Lower lobe of right lung (tissue), 2 donors: Measurements from ENCODE around the gene VPS52. TPM values are rescaled to one million over a fixed set of nuclear protein-coding genes. Genes with fewer than 3 reads are reported as not detected.

Source experiments
- ATAC-seq, 2 donors: fragments of 200-7000 bp; cut with Tn5 transposase; one replicate each; pipeline ENCODE4 v1.9.1; 2020 to 2022; ENCODE audit warnings: mild to moderate bottlenecking in 2 of 2, moderate library complexity in 2 of 2
- DNase-seq: peaks from one replicate; pipeline ENCODE4 v3.0.0-alpha.2; 2020
- H3K27ac ChIP-seq: fragments of 200-600 bp; one replicate; pipeline ENCODE4 v1.8.0; 2022
- H3K27me3 ChIP-seq: fragments of 200-600 bp; one replicate; pipeline ENCODE4 v1.8.0; 2022; ENCODE audit warnings: low read depth
- H3K36me3 ChIP-seq: fragments of 200-600 bp; one replicate; pipeline ENCODE4 v1.8.0; 2022; ENCODE audit warnings: mild to moderate bottlenecking
- H3K4me1 ChIP-seq: fragments of 200-600 bp; one replicate; pipeline ENCODE4 v1.8.0; 2022
- H3K4me3 ChIP-seq: fragments of 200-600 bp; one replicate; pipeline ENCODE4 v1.8.0; 2022; ENCODE audit warnings: mild to moderate bottlenecking
- H3K9me3 ChIP-seq: fragments of 200-600 bp; one replicate; pipeline ENCODE4 v1.8.0; 2022
- intact Hi-C: fragments of 100-400 bp; cut with DNase I; formaldehyde crosslinking; loops from one replicate; pipeline ENCODE4 v1.11.0; 2022
- total RNA-seq: library from RNA; stranded (reverse); fragmentation: NEBNext Ultra II Directional; extraction: Animal tissue kit (Norgen Biotek cat#: 25700); gene quantifications from one replicate; pipeline ENCODE4 v1.2.1, GENCODE V29; 2021
- TF ChIP-seq, protein P1 (sequence below): fragments of 200-600 bp; IDR thresholded peaks from one replicate; pipeline ENCODE4 v1.8.0; 2022; ENCODE audit warnings: antibody characterized with exemption, mild to moderate bottlenecking
- donor health status: DM: no; HTN: yes; CAD: no; lungs with severe emphysema.

VPS52 gene
- total RNA-seq, 1 donor from 2014 or later, result 59.7 TPM

GRCh38 chr6:33318426-33319073 lies 46.9 kb upstream of the VPS52 start:
- Histone ChIP-seq H3K9me3 (no peaks in the 10 kb centered on the region), H3K4me3 (peak overlapping the region; percentile 64), H3K27me3 (no peaks in the 10 kb centered on the region), H3K27ac (peak overlapping the region; percentile 84), H3K4me1 (peaks cover 69% of the 10 kb centered on the region), H3K36me3 (peaks cover 33% of the 10 kb centered on the region)
- TF ChIP-seq, protein P1, sequence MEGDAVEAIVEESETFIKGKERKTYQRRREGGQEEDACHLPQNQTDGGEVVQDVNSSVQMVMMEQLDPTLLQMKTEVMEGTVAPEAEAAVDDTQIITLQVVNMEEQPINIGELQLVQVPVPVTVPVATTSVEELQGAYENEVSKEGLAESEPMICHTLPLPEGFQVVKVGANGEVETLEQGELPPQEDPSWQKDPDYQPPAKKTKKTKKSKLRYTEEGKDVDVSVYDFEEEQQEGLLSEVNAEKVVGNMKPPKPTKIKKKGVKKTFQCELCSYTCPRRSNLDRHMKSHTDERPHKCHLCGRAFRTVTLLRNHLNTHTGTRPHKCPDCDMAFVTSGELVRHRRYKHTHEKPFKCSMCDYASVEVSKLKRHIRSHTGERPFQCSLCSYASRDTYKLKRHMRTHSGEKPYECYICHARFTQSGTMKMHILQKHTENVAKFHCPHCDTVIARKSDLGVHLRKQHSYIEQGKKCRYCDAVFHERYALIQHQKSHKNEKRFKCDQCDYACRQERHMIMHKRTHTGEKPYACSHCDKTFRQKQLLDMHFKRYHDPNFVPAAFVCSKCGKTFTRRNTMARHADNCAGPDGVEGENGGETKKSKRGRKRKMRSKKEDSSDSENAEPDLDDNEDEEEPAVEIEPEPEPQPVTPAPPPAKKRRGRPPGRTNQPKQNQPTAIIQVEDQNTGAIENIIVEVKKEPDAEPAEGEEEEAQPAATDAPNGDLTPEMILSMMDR, result no peak
- ATAC-seq (no peak), DNase-seq (no peak)
- intact Hi-C loops, result no loop called here

DNA sequence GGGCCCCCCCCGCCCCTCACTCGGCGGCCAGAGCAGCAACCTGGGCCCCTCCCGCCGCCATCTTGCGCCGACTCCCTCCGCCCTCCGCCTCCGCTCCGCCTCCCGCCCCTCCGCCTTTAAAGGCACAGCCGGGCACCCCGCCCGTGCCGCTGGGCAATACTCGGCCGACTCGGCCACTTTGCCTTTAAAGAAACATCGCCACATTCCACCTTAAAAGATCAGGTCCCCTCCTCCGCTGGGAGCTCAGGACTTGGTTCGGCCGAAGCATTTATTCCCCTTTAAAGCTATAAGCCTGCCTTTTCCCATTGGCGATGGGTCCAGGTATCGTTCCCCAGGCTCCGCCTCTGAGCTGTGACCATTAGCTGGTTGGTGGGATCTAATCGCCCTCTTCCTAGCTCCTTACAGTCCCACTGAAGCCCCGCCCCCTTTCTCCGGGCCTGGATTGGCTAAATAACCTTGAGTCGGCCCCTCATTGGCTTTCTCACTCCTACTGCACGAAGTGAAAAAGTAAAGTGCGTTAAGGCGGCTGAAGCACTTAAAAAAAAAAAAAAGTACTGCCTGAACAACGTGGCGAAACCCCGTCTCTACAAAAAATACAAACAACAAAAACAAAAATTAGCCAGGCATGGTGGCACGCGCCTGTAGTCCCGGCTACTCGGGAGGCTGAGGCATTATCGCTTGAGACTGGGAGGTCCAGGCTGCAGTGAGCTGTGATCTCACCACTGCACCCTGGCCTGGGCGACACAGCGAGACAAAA lies 46.2 kb upstream of the VPS52 start, which contains the start of gene ZBTB22:
Gene ZBTB22 (minus strand): TSS at position 76 of the 757 bp plus-strand sequence. CDS start 828 bp downstream, outside the sequence.
- Histone ChIP-seq H3K36me3 (peaks cover 33% of the 10 kb centered on the region), H3K27me3 (no peaks in the 10 kb centered on the region), H3K4me1 (peaks cover 68% of the 10 kb centered on the region), H3K4me3 (peak within 1 kb of the TSS; percentile 64), H3K27ac (peak within 1 kb of the TSS; percentile 84), H3K9me3 (no peaks in the 10 kb centered on the region)
- ATAC-seq, result peak; percentile 80 to 86
- peak; percentile 100 for DNase-seq
- intact Hi-C loops, result no loop called here
- TF ChIP-seq, protein P1, result no peak

DNA sequence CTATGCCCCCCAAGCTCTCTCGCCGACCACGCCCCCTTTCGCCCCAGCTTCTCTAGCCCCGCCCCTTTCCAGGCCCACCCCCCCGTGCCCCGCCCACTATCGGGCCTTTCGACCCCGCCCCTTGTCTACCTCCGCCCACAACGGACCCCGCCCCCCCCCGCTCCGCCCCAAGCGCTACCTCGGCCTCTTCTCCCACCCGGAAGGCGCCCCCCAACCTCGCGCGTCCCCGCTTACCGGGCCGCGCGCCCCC lies 45.7 kb upstream of the VPS52 start:
- Histone ChIP-seq H3K27ac (peak overlapping the region; percentile 84), H3K4me3 (peak overlapping the region; percentile 64), H3K36me3 (peaks cover 33% of the 10 kb centered on the region), H3K27me3 (no peaks in the 10 kb centered on the region), H3K9me3 (no peaks in the 10 kb centered on the region), H3K4me1 (peaks cover 70% of the 10 kb centered on the region)
- intact Hi-C loops, result no loop called here
- DNase-seq (no peak), ATAC-seq (peak; percentile 1 to 4)
- TF ChIP-seq, protein P1, result no peak

- Histone ChIP-seq H3K36me3 (peaks cover 33% of the 10 kb centered on the region), H3K27me3 (no peaks in the 10 kb centered on the region), H3K27ac (peak overlapping the region; percentile 24), H3K4me3 (peak overlapping the region; percentile 64), H3K9me3 (no peaks in the 10 kb centered on the region), H3K4me1 (peaks cover 70% of the 10 kb centered on the region)
- DNase-seq, result no peak
- intact Hi-C loops, result no loop called here
- TF ChIP-seq, protein P1, result no peak
- no peak for ATAC-seq
Observed at GRCh38 chr6:33316603-33317418, 45.1 kb upstream of the VPS52 start.

- H3K9me3 ChIP-seq, result no peaks in the 10 kb centered on the region
- H3K4me3 ChIP-seq, result no peak overlapping the region
- H3K27me3 ChIP-seq, result no peaks in the 10 kb centered on the region
- no peak for ATAC-seq
- TF ChIP-seq, protein P1, result no peak
- peaks cover 70% of the 10 kb centered on the region for H3K4me1 ChIP-seq
- peaks cover 36% of the 10 kb centered on the region for H3K36me3 ChIP-seq
- intact Hi-C loops, result no loop called here
- DNase-seq, result no peak
- H3K27ac ChIP-seq, result no peak overlapping the region
Observed at GRCh38 chr6:33315793-33316602, 44.3 kb upstream of the VPS52 start.
